ENCODE measurements around the gene RNF115. TPM values are rescaled to one million over a fixed set of nuclear protein-coding genes. Genes with fewer than 3 reads are reported as not detected.

The RNF115 gene
- total and polyA plus RNA-seq, 2 of the 4 experiments (the other 2 are of a cell fraction): 13.5 to 22.9 TPM

- peak; percentile 58; the same call in 1 of the 2 replicates for TF ChIP-seq BHLHE40 (IDR thresholded peaks at IDR 0.05; ENCODE audit: low read depth, low read length)
- TF ChIP-seq RCOR1 (IDR thresholded peaks at IDR 0.05; ENCODE audit: insufficient replicate concordance, low read length): no peak
Measured at GRCh38 chr1:145782272-145783099, 41.4 kb downstream of the RNF115 start (continued).

- H4K5ac ChIP-seq (ENCODE audit: low read depth, low read length): no peak overlapping the region
- TF ChIP-seq RAD21 (IDR thresholded peaks at IDR 0.05; ENCODE audit: low read length) (no peak), SMC3 (IDR thresholded peaks at IDR 0.05; ENCODE audit: low read depth, low read length) (no peak), FOS (IDR thresholded peaks at IDR 0.05; ENCODE audit: low read depth, low read length) (no peak), CTCF (conservative IDR thresholded peaks at IDR 0.05; ENCODE audit: low read depth, low read length) (no peak), MXI1 (IDR thresholded peaks at IDR 0.05; ENCODE audit: borderline replicate concordance, low read depth, low read length) (no peak), ELK1 (IDR thresholded peaks at IDR 0.05; ENCODE audit: borderline replicate concordance, low read depth, low read length) (no peak), RFX5 (IDR thresholded peaks at IDR 0.05; ENCODE audit: low read depth, low read length) (no peak), MAZ (IDR thresholded peaks at IDR 0.05; ENCODE audit: borderline replicate concordance, low read depth, low read length) (no peak), CHD1 (IDR thresholded peaks at IDR 0.05; ENCODE audit: low read depth, low read length) (no peak), USF2 (IDR thresholded peaks at IDR 0.05; ENCODE audit: low read depth, low read length) (no peak)
Measured at GRCh38 chr1:145778146-145778540, 45.8 kb downstream of the RNF115 start.

More at GRCh38 chr1:145778146-145778540, 45.8 kb downstream of the RNF115 start:
- no peaks in the 10 kb centered on the region for H3K27me3 ChIP-seq (ENCODE audit: control insufficient read depth, insufficient read depth, low read length)
- no peak overlapping the region for H3K4ac ChIP-seq (ENCODE audit: low read depth, low read length)
- no peak overlapping the region for H3K23ac ChIP-seq (ENCODE audit: low read depth, low read length)
- H3K14ac ChIP-seq (replicated peaks; ENCODE audit: low read depth, low read length): no peak overlapping the region
- no peak overlapping the region for H2BK20ac ChIP-seq (ENCODE audit: low read depth, low read length)
- dilution Hi-C loops (cut with HindIII; ENCODE audit: low sequenced_read_pairs, unreplicated experiment): no loop called here
- H3K9ac ChIP-seq (ENCODE audit: low read depth, low read length): no peak overlapping the region
- no peak overlapping the region for H3K4me3 ChIP-seq (ENCODE audit: insufficient read depth, low read depth, low read length)
- no peak overlapping the region for H2BK120ac ChIP-seq (ENCODE audit: low read depth, low read length)
- H3K56ac ChIP-seq (ENCODE audit: extremely low read depth, insufficient read depth, low read length): no peak overlapping the region
- H3K9me1 ChIP-seq (ENCODE audit: insufficient read depth, low read length): peaks cover 11% of the 10 kb centered on the region
- no peak overlapping the region for H2AFZ ChIP-seq (replicated peaks; ENCODE audit: low read length, poor library complexity)
- H2AK9ac ChIP-seq (replicated peaks; ENCODE audit: low read depth, low read length, poor library complexity): no peak overlapping the region
- H3K79me1 ChIP-seq (ENCODE audit: low read depth in 1 of 2, low read length in 2 of 2): peaks cover 31 to 58% of the 10 kb centered on the region in 2 experiments
- no CpG with 5 or more reads among the region's 1 CpG for WGBS, 2 experiments (ENCODE audit: extremely low coverage in 2 of 2, insufficient read length in 1 of 2)
- no peaks in the 10 kb centered on the region for H3K9me3 ChIP-seq (ENCODE audit: control insufficient read depth, insufficient read depth, low read length)
- ChIA-PET CTCF (interaction anchor here (0.6 kb wide), 1 partner anchor 16 kb away, joined by 3 read pairs; no protein-coding TSS in a partner anchor), POLR2A (ENCODE audit: unreplicated experiment) (no interaction called here)
- ATAC-seq (ENCODE audit: low read depth) (no peak), DNase-seq (no peak)
- no peak overlapping the region for H3K27ac ChIP-seq (ENCODE audit: insufficient read depth, low read length)
- peaks cover 6% of the 10 kb centered on the region for H3K36me3 ChIP-seq (ENCODE audit: control insufficient read depth, insufficient read depth, low read length)
- H4K20me1 ChIP-seq (ENCODE audit: insufficient read depth, low read length): peaks cover 3% of the 10 kb centered on the region; the same call in 1 of the 2 replicates
- in situ Hi-C loops (cut with MboI; ENCODE audit: low sequenced_read_pairs): no loop called here
- H3K18ac ChIP-seq (ENCODE audit: low read depth, low read length): no peak overlapping the region
- no peak overlapping the region for H2BK15ac ChIP-seq (ENCODE audit: low read depth, low read length)
- peaks cover 11% of the 10 kb centered on the region for H3K4me1 ChIP-seq (ENCODE audit: control insufficient read depth, insufficient read depth, low read length)
- BruUV-seq (replicated peaks): no TSS peak
- H2AK5ac ChIP-seq (ENCODE audit: low read depth, low read length): no peak overlapping the region
- intact Hi-C loops (cut with micrococcal nuclease): no loop called here
- no peak overlapping the region for H4K8ac ChIP-seq (ENCODE audit: low read depth in 2 of 2, low read length in 2 of 2)
- H4K91ac ChIP-seq (ENCODE audit: insufficient read depth, low read depth, low read length): no peak overlapping the region
- H3K4me2 ChIP-seq (ENCODE audit: low read depth, low read length): no peak overlapping the region
- no peak overlapping the region for H2BK5ac ChIP-seq (ENCODE audit: low read depth, low read length, poor library complexity, severe bottlenecking)

Measured in IMR-90 (cell line).